ENCODE data around the gene ABAT. TPM values are rescaled to one million over a fixed set of nuclear protein-coding genes. Genes with fewer than 3 reads are reported as not detected.

ABAT gene
- 378 TPM for total RNA-seq

- ATAC-seq = peak; percentile 96
These were observed at the start of gene ABAT for GRCh38 chr16:8674413-8675022. TSS of gene ABAT (plus strand) at chr16:8674617. CDS start at chr16:8735740, 61,123 bp downstream.

GRCh38 chr16:8625491-8626087 lies 48.8 kb upstream of the ABAT start:
- DNase-seq (ENCODE audit: low spot score) (no peak), ATAC-seq (no peak)

More at GRCh38 chr16:8674413-8675022, at the start of gene ABAT:
- DNase-seq (ENCODE audit: low spot score) = peak; percentile 96

- DNase-seq (ENCODE audit: low spot score) (no peak), ATAC-seq (no peak)
These were observed 47.5 kb upstream of the ABAT start for GRCh38 chr16:8626946-8627345.

GRCh38 chr16:8627456-8627855 lies 47.0 kb upstream of the ABAT start:
- no peak for DNase-seq (ENCODE audit: low spot score)
- ATAC-seq = no peak

GRCh38 chr16:8628981-8629725 lies 45.3 kb upstream of the ABAT start:
- ATAC-seq (no peak), DNase-seq (ENCODE audit: low spot score) (no peak)

- no peak for DNase-seq (ENCODE audit: low spot score)
These were observed 44.0 kb upstream of the ABAT start for GRCh38 chr16:8630255-8630953.

GRCh38 chr16:8631373-8631772 lies 43.0 kb upstream of the ABAT start:
- no peak for ATAC-seq

More at GRCh38 chr16:8630255-8630953, 44.0 kb upstream of the ABAT start:
- no peak for ATAC-seq

GRCh38 chr16:8631818-8632465 lies 42.5 kb upstream of the ABAT start:
- DNase-seq (ENCODE audit: low spot score) (no peak), ATAC-seq (no peak)

More at GRCh38 chr16:8631373-8631772, 43.0 kb upstream of the ABAT start:
- no peak for DNase-seq (ENCODE audit: low spot score)

- DNase-seq (ENCODE audit: low spot score) (no peak), ATAC-seq (peak; percentile 71)
These were observed 41.7 kb upstream of the ABAT start for GRCh38 chr16:8632675-8633182.

GRCh38 chr16:8634991-8635736 lies 39.3 kb upstream of the ABAT start:
- DNase-seq (ENCODE audit: low spot score) = no peak

GRCh38 chr16:8639694-8640093 lies 34.7 kb upstream of the ABAT start:
- DNase-seq (ENCODE audit: low spot score) = no peak
- no peak for ATAC-seq

More at GRCh38 chr16:8634991-8635736, 39.3 kb upstream of the ABAT start:
- no peak for ATAC-seq

- peak; percentile 53 for ATAC-seq
- DNase-seq (ENCODE audit: low spot score) = no peak
These were observed 32.7 kb upstream of the ABAT start for GRCh38 chr16:8641671-8642070.

- DNase-seq (ENCODE audit: low spot score) (no peak), ATAC-seq (no peak)
These were observed 32.3 kb upstream of the ABAT start for GRCh38 chr16:8642146-8642545.

GRCh38 chr16:8644211-8645140 lies 29.9 kb upstream of the ABAT start:
- ATAC-seq (peak; percentile 51), DNase-seq (ENCODE audit: low spot score) (no peak)

GRCh38 chr16:8645141-8645521 lies 29.3 kb upstream of the ABAT start:
- DNase-seq (ENCODE audit: low spot score) = no peak
- ATAC-seq = no peak

GRCh38 chr16:8645831-8646230 lies 28.6 kb upstream of the ABAT start:
- ATAC-seq = no peak
- DNase-seq (ENCODE audit: low spot score) = no peak

- ATAC-seq (no peak), DNase-seq (ENCODE audit: low spot score) (no peak)
These were observed 27.9 kb upstream of the ABAT start for GRCh38 chr16:8646326-8647053.

GRCh38 chr16:8647721-8648318 lies 26.6 kb upstream of the ABAT start:
- DNase-seq (ENCODE audit: low spot score) = no peak
- ATAC-seq = no peak

All from left lobe of liver (tissue), 2 donors.